Measurements from ENCODE around the gene GSTT2.

GSTT2 gene

GRCh38 chr22:24030186-24030702 is 50.3 kb downstream of the GSTT2 start:
- Histone ChIP-seq H3K36me3 (peaks cover 0 to 9% (median 0%) of the 10 kb centered on the region in 3 donors), H3K9me3 (no peaks in the 10 kb centered on the region), H3K27ac (no peak overlapping the region), H3K27me3 (no peaks in the 10 kb centered on the region), H3K4me1 (no peaks in the 10 kb centered on the region), H3K4me3 (no peak overlapping the region)
- intact Hi-C loops (cut with DNase I; ENCODE audit: low total_unique reads): no loop called here
- TF ChIP-seq CTCF (IDR thresholded peaks at IDR 0.05): no peak
- DNase-seq: no peak
